HG03439 (cell line): ENCODE measurements around the gene PALM.
"Not testable (repeated sequence)": the region's sequence is repeated elsewhere in the genome, so short reads cannot be mapped to it uniquely, and the experiment has no call there.

ENCODE experiments used
- ATAC-seq: cut with Tn5 transposase; IDR thresholded peaks from one replicate; pipeline ENCODE4 v1.9.1; 2021; ENCODE audit warnings: mild to moderate bottlenecking, moderate library complexity; ENCODE audit not compliant: unreplicated experiment

PALM gene

GRCh38 chr19:703651-704446 is 4.9 kb upstream of the PALM start:
- ATAC-seq = no peak

- no peak for ATAC-seq
These were observed 4.3 kb upstream of the PALM start for GRCh38 chr19:704447-704741.

- no peak for ATAC-seq
These were observed 645 bp downstream of the PALM start for GRCh38 chr19:709196-709964.

GRCh38 chr19:709965-710571 is 1.3 kb downstream of the PALM start:
- ATAC-seq = no peak

GRCh38 chr19:710767-711166 is 2.0 kb downstream of the PALM start:
- ATAC-seq = no peak

GRCh38 chr19:711254-711653 is 2.5 kb downstream of the PALM start:
- no peak for ATAC-seq

GRCh38 chr19:715347-715746 is 6.6 kb downstream of the PALM start:
- no peak for ATAC-seq

GRCh38 chr19:718251-718951 is 9.7 kb downstream of the PALM start:
- no peak for ATAC-seq

- no peak for ATAC-seq
These were observed 10.3 kb downstream of the PALM start for GRCh38 chr19:718991-719512.

GRCh38 chr19:719636-720344 is 11.1 kb downstream of the PALM start:
- ATAC-seq = no peak

- no peak for ATAC-seq
These were observed 11.8 kb downstream of the PALM start for GRCh38 chr19:720345-721160.

GRCh38 chr19:722553-723101 is 13.9 kb downstream of the PALM start:
- no peak for ATAC-seq

- no peak for ATAC-seq
These were observed 14.5 kb downstream of the PALM start for GRCh38 chr19:723247-723646.

GRCh38 chr19:723714-724113 is 15.0 kb downstream of the PALM start:
- no peak for ATAC-seq

- no peak for ATAC-seq
These were observed 16.8 kb downstream of the PALM start for GRCh38 chr19:725461-726089.

- ATAC-seq = no peak
These were observed 18.5 kb downstream of the PALM start for GRCh38 chr19:726993-727956.

- ATAC-seq = no peak
These were observed 19.3 kb downstream of the PALM start for GRCh38 chr19:728011-728410.

GRCh38 chr19:729564-729963 is 20.8 kb downstream of the PALM start:
- ATAC-seq = not testable (repeated sequence)
